D341Med (cell line): ENCODE measurements around the gene FRS2.
A peak's percentile ranks its signal among the peaks of the same experiment; 100 is the strongest.
"Not testable (repeated sequence)": the region's sequence is repeated elsewhere in the genome, so short reads cannot be mapped to it uniquely, and the experiment has no call there.

Experiments used
- DNase-seq: peaks from one replicate; pipeline ENCODE4 v3.0.0; 2012; ENCODE audit warnings: low spot score

The FRS2 gene

GRCh38 chr12:69470189-69471075, at the start of gene FRS2:
Gene FRS2, plus strand, starts transcription at chr12:69470388. Its CDS starts 98,643 bp downstream, at chr12:69569031.
- DNase-seq = peak; percentile 98

GRCh38 chr12:69421548-69421947, 48.6 kb upstream of the FRS2 start:
- no peak for DNase-seq

- DNase-seq = no peak
Observed at GRCh38 chr12:69423037-69423905, 46.9 kb upstream of the FRS2 start.

- no peak for DNase-seq
Observed at GRCh38 chr12:69425417-69425816, 44.8 kb upstream of the FRS2 start.

- DNase-seq = no peak
Observed at GRCh38 chr12:69428351-69429073, 41.7 kb upstream of the FRS2 start.

GRCh38 chr12:69430942-69431590, 39.1 kb upstream of the FRS2 start:
- DNase-seq = no peak

- DNase-seq = no peak
Observed at GRCh38 chr12:69431591-69432222, 38.5 kb upstream of the FRS2 start.

GRCh38 chr12:69433653-69434052, 36.5 kb upstream of the FRS2 start:
- no peak for DNase-seq

GRCh38 chr12:69435644-69436043, 34.5 kb upstream of the FRS2 start:
- DNase-seq = no peak

- DNase-seq = no peak
Observed at GRCh38 chr12:69437073-69437472, 33.1 kb upstream of the FRS2 start.

GRCh38 chr12:69438539-69438938, 31.6 kb upstream of the FRS2 start:
- DNase-seq = no peak

GRCh38 chr12:69440016-69440415, 30.2 kb upstream of the FRS2 start:
- DNase-seq = no peak

- no peak for DNase-seq
Observed at GRCh38 chr12:69440886-69441285, 29.3 kb upstream of the FRS2 start.

GRCh38 chr12:69442894-69443293, 27.3 kb upstream of the FRS2 start:
- DNase-seq = no peak

GRCh38 chr12:69443916-69444315, 26.3 kb upstream of the FRS2 start:
- DNase-seq = no peak

GRCh38 chr12:69447892-69448291, 22.3 kb upstream of the FRS2 start:
- no peak for DNase-seq

- not testable (repeated sequence) for DNase-seq
Observed at GRCh38 chr12:69452598-69453132, 17.5 kb upstream of the FRS2 start.

- DNase-seq = no peak
Observed at GRCh38 chr12:69456239-69456638, 13.9 kb upstream of the FRS2 start.

GRCh38 chr12:69457433-69457832, 12.8 kb upstream of the FRS2 start:
- no peak for DNase-seq

GRCh38 chr12:69459477-69459876, 10.7 kb upstream of the FRS2 start:
- no peak for DNase-seq

- DNase-seq = no peak
Observed at GRCh38 chr12:69464428-69464827, 5.8 kb upstream of the FRS2 start.
